GM18499 (cell line): ENCODE data around the gene RAMP1.

Experiments
- ATAC-seq: cut with Tn5 transposase; IDR thresholded peaks from one replicate; pipeline ENCODE4 v1.9.1; 2021; ENCODE audit warnings: moderate number of reproducible peaks; ENCODE audit not compliant: insufficient read depth, unreplicated experiment

Gene RAMP1

GRCh38 chr2:237876061-237876526 lies 16.7 kb downstream of the RAMP1 start:
- ATAC-seq: no peak

GRCh38 chr2:237876532-237876931 lies 17.1 kb downstream of the RAMP1 start:
- no peak for ATAC-seq

GRCh38 chr2:237876951-237877491 lies 17.6 kb downstream of the RAMP1 start:
- ATAC-seq: no peak

- ATAC-seq: no peak
Observed at GRCh38 chr2:237877576-237878307, 18.3 kb downstream of the RAMP1 start.

GRCh38 chr2:237878321-237879057 lies 19.1 kb downstream of the RAMP1 start:
- ATAC-seq: no peak

- ATAC-seq: no peak
Observed at GRCh38 chr2:237879058-237879430, 19.6 kb downstream of the RAMP1 start.

GRCh38 chr2:237879991-237880560 lies 20.7 kb downstream of the RAMP1 start:
- no peak for ATAC-seq

- ATAC-seq: no peak
Observed at GRCh38 chr2:237882510-237883481, 23.4 kb downstream of the RAMP1 start.

GRCh38 chr2:237883951-237884446 lies 24.6 kb downstream of the RAMP1 start:
- ATAC-seq: no peak

- ATAC-seq: no peak
Observed at GRCh38 chr2:237884681-237885080, 25.3 kb downstream of the RAMP1 start.

GRCh38 chr2:237885111-237885930 lies 25.9 kb downstream of the RAMP1 start:
- no peak for ATAC-seq

GRCh38 chr2:237885931-237886684 lies 26.7 kb downstream of the RAMP1 start:
- ATAC-seq: no peak

- no peak for ATAC-seq
Observed at GRCh38 chr2:237886685-237887481, 27.5 kb downstream of the RAMP1 start.

- no peak for ATAC-seq
Observed at GRCh38 chr2:237888389-237888788, 29.0 kb downstream of the RAMP1 start.

- ATAC-seq: no peak
Observed at GRCh38 chr2:237889016-237889415, 29.6 kb downstream of the RAMP1 start.

GRCh38 chr2:237889811-237890210 lies 30.4 kb downstream of the RAMP1 start:
- no peak for ATAC-seq

GRCh38 chr2:237892478-237892877 lies 33.1 kb downstream of the RAMP1 start:
- ATAC-seq: no peak
